ENCODE results near the gene CCDC200.

Gene CCDC200

GRCh38 chr17:43224146-43224705 is 4.2 kb downstream of the CCDC200 start:
- TF ChIP-seq, protein P1, sequence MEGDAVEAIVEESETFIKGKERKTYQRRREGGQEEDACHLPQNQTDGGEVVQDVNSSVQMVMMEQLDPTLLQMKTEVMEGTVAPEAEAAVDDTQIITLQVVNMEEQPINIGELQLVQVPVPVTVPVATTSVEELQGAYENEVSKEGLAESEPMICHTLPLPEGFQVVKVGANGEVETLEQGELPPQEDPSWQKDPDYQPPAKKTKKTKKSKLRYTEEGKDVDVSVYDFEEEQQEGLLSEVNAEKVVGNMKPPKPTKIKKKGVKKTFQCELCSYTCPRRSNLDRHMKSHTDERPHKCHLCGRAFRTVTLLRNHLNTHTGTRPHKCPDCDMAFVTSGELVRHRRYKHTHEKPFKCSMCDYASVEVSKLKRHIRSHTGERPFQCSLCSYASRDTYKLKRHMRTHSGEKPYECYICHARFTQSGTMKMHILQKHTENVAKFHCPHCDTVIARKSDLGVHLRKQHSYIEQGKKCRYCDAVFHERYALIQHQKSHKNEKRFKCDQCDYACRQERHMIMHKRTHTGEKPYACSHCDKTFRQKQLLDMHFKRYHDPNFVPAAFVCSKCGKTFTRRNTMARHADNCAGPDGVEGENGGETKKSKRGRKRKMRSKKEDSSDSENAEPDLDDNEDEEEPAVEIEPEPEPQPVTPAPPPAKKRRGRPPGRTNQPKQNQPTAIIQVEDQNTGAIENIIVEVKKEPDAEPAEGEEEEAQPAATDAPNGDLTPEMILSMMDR (IDR thresholded peaks at IDR 0.05; ENCODE audit: low read length): no peak
- no peak for TF ChIP-seq EZH2 (IDR thresholded peaks at IDR 0.05; ENCODE audit: borderline replicate concordance, low read length)
- no peaks in the 10 kb centered on the region for H3K27me3 ChIP-seq (ENCODE audit: insufficient read depth, low read length)
- no peak overlapping the region for H3K4me2 ChIP-seq (ENCODE audit: low read length)
- no peak overlapping the region for H3K4me3 ChIP-seq (ENCODE audit: low read depth, low read length, poor library complexity, severe bottlenecking)
- no peaks in the 10 kb centered on the region for H4K20me1 ChIP-seq (ENCODE audit: insufficient read depth, low read length)
- no peaks in the 10 kb centered on the region for H3K9me3 ChIP-seq (ENCODE audit: low read length)
- H3K27ac ChIP-seq (ENCODE audit: low read depth, low read length, poor library complexity, severe bottlenecking): no peak overlapping the region
- H3K9ac ChIP-seq (ENCODE audit: low read length): no peak overlapping the region
- H3K9me2 ChIP-seq (ENCODE audit: low read depth, low read length): no peaks in the 10 kb centered on the region
- no peaks in the 10 kb centered on the region for H3K79me2 ChIP-seq (ENCODE audit: insufficient read depth, low read length)
- H3F3A ChIP-seq (ENCODE audit: insufficient read depth, low read length): no peaks in the 10 kb centered on the region
- H2AFZ ChIP-seq (ENCODE audit: low read length): no peak overlapping the region
- no peaks in the 10 kb centered on the region for H3K36me3 ChIP-seq (ENCODE audit: insufficient read depth, low read length)
- H3K4me1 ChIP-seq (ENCODE audit: insufficient read depth, low read length, severe bottlenecking): no peaks in the 10 kb centered on the region

GRCh38 chr17:43220511-43221125 is 7.8 kb downstream of the CCDC200 start:
- H3K9me3 ChIP-seq (ENCODE audit: low read length): no peaks in the 10 kb centered on the region
- H3K27ac ChIP-seq (ENCODE audit: low read depth, low read length, poor library complexity, severe bottlenecking): no peak overlapping the region
- no peaks in the 10 kb centered on the region for H3K36me3 ChIP-seq (ENCODE audit: insufficient read depth, low read length)
- TF ChIP-seq EZH2 (IDR thresholded peaks at IDR 0.05; ENCODE audit: borderline replicate concordance, low read length): no peak
- TF ChIP-seq, protein P1 (IDR thresholded peaks at IDR 0.05; ENCODE audit: low read length): no peak
- H3K4me3 ChIP-seq (ENCODE audit: low read depth, low read length, poor library complexity, severe bottlenecking): no peak overlapping the region
- H3K79me2 ChIP-seq (ENCODE audit: insufficient read depth, low read length): no peaks in the 10 kb centered on the region
- no peaks in the 10 kb centered on the region for H3K4me1 ChIP-seq (ENCODE audit: insufficient read depth, low read length, severe bottlenecking)
- no peaks in the 10 kb centered on the region for H3F3A ChIP-seq (ENCODE audit: insufficient read depth, low read length)
- H2AFZ ChIP-seq (ENCODE audit: low read length): no peak overlapping the region
- H3K9ac ChIP-seq (ENCODE audit: low read length): no peak overlapping the region
- no peaks in the 10 kb centered on the region for H3K9me2 ChIP-seq (ENCODE audit: low read depth, low read length)
- no peak overlapping the region for H3K4me2 ChIP-seq (ENCODE audit: low read length)
- no peaks in the 10 kb centered on the region for H4K20me1 ChIP-seq (ENCODE audit: insufficient read depth, low read length)
- no peaks in the 10 kb centered on the region for H3K27me3 ChIP-seq (ENCODE audit: insufficient read depth, low read length)

DNA sequence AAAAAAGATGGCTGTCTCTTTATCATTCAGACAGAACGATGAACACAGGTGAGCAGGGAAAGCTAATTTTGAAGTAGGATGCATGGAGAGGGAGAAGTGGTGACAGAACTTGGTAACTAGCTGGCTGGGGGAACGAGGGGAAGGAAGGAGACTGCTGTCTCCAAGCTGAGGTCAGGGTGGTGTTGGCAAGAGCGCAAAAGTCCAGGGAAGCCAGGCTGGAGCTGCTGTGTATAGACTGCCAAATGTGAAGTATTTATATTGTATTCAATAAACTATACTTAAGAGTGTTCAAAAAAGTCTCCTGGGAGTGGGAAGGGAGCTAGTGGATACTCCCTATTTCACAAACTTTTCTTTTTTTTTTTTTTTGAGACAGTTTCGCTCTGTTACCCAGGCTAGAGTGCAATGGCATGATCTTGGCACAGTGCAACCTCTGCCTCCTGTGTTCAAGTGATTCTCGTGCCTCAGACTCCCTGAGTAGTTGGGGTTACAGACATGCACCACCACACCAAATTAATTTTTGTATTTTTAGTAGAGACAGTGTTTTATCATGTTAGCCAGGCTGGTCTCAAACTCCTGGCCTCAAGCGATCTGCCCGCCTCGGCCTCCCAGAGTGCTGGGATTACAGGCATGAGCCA is 8.6 kb downstream of the CCDC200 start:
- H3K27me3 ChIP-seq (ENCODE audit: insufficient read depth, low read length): no peaks in the 10 kb centered on the region
- no peaks in the 10 kb centered on the region for H3F3A ChIP-seq (ENCODE audit: insufficient read depth, low read length)
- H3K4me1 ChIP-seq (ENCODE audit: insufficient read depth, low read length, severe bottlenecking): no peaks in the 10 kb centered on the region
- H3K36me3 ChIP-seq (ENCODE audit: insufficient read depth, low read length): no peaks in the 10 kb centered on the region
- no peak overlapping the region for H2AFZ ChIP-seq (ENCODE audit: low read length)
- no peaks in the 10 kb centered on the region for H3K9me2 ChIP-seq (ENCODE audit: low read depth, low read length)
- no peaks in the 10 kb centered on the region for H3K9me3 ChIP-seq (ENCODE audit: low read length)
- no peak overlapping the region for H3K4me3 ChIP-seq (ENCODE audit: low read depth, low read length, poor library complexity, severe bottlenecking)
- H3K27ac ChIP-seq (ENCODE audit: low read depth, low read length, poor library complexity, severe bottlenecking): no peak overlapping the region
- no peaks in the 10 kb centered on the region for H4K20me1 ChIP-seq (ENCODE audit: insufficient read depth, low read length)
- H3K4me2 ChIP-seq (ENCODE audit: low read length): no peak overlapping the region
- no peaks in the 10 kb centered on the region for H3K79me2 ChIP-seq (ENCODE audit: insufficient read depth, low read length)
- H3K9ac ChIP-seq (ENCODE audit: low read length): no peak overlapping the region
- no peak for TF ChIP-seq EZH2 (IDR thresholded peaks at IDR 0.05; ENCODE audit: borderline replicate concordance, low read length)
- TF ChIP-seq, protein P1 (IDR thresholded peaks at IDR 0.05; ENCODE audit: low read length): no peak
